Measurements from ENCODE around the gene KERA.

Gene KERA

DNA sequence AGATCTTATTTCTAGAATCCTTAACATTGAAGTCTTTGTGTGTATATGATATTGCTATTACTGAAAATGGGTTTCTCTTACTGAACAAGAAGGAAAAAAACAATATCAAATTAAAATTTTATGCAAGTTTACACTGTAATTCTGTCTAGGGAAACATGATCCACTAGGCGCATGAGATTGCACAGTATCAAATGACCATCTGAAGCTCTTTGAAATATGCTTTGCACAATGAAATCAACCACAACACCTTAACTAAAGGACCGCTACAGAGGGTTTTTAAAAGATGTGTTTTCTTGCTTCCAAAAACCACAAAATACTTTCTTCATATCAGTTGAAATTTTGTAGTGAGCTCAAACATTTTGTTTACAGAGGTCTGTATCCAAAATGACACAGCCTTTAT is 15.1 kb upstream of the KERA start:
- Histone ChIP-seq H3K4me2 (no peak overlapping the region), H3K4me3 (IDR thresholded peaks at IDR 0.05; ENCODE audit: insufficient read depth, low read depth, low read length) (no peak overlapping the region), H2AFZ (ENCODE audit: low read depth) (no peak overlapping the region), H4K20me1 (ENCODE audit: insufficient read depth) (no peaks in the 10 kb centered on the region), H3K36me3 (ENCODE audit: insufficient read depth) (no peaks in the 10 kb centered on the region), H3K27ac (no peak overlapping the region), H3K27me3 (ENCODE audit: insufficient read depth, low read depth) (no peaks in the 10 kb centered on the region), H3K79me2 (ENCODE audit: insufficient read depth, low read depth) (no peaks in the 10 kb centered on the region), H3K9ac (no peak overlapping the region), H3K4me1 (ENCODE audit: low read depth, poor library complexity, severe bottlenecking) (no peaks in the 10 kb centered on the region)
- TF ChIP-seq, protein P1, sequence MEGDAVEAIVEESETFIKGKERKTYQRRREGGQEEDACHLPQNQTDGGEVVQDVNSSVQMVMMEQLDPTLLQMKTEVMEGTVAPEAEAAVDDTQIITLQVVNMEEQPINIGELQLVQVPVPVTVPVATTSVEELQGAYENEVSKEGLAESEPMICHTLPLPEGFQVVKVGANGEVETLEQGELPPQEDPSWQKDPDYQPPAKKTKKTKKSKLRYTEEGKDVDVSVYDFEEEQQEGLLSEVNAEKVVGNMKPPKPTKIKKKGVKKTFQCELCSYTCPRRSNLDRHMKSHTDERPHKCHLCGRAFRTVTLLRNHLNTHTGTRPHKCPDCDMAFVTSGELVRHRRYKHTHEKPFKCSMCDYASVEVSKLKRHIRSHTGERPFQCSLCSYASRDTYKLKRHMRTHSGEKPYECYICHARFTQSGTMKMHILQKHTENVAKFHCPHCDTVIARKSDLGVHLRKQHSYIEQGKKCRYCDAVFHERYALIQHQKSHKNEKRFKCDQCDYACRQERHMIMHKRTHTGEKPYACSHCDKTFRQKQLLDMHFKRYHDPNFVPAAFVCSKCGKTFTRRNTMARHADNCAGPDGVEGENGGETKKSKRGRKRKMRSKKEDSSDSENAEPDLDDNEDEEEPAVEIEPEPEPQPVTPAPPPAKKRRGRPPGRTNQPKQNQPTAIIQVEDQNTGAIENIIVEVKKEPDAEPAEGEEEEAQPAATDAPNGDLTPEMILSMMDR (conservative IDR thresholded peaks at IDR 0.05; ENCODE audit: low read depth, low read length): no peak

DNA sequence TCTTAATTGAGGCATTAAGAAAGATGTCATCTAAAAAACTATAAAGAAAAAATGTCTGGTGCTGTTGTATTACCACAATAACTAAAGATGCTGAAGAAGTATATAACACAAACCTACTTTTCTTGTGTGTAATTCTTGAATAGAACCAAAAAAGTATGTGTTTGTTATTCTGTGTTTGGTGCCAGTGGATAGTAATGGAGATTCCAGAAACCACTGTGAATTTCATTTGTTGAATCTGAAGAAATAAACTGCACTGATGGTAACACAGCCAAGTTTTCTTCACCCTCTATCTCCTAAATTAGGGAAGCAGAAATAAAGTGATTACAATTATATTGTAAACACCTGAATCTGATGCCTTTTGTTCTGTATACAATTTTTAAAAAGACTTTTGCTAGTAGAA is 13.1 kb upstream of the KERA start:
- no peaks in the 10 kb centered on the region for H3K4me1 ChIP-seq (ENCODE audit: low read depth, poor library complexity, severe bottlenecking)
- H3K4me2 ChIP-seq: no peak overlapping the region
- H3K79me2 ChIP-seq (ENCODE audit: insufficient read depth, low read depth): no peaks in the 10 kb centered on the region
- no peak overlapping the region for H2AFZ ChIP-seq (ENCODE audit: low read depth)
- H3K27me3 ChIP-seq (ENCODE audit: insufficient read depth, low read depth): no peaks in the 10 kb centered on the region
- no peaks in the 10 kb centered on the region for H3K36me3 ChIP-seq (ENCODE audit: insufficient read depth)
- TF ChIP-seq, protein P1 (conservative IDR thresholded peaks at IDR 0.05; ENCODE audit: low read depth, low read length): no peak
- no peak overlapping the region for H3K4me3 ChIP-seq (IDR thresholded peaks at IDR 0.05; ENCODE audit: insufficient read depth, low read depth, low read length)
- H3K27ac ChIP-seq: no peak overlapping the region
- H4K20me1 ChIP-seq (ENCODE audit: insufficient read depth): no peaks in the 10 kb centered on the region
- H3K9ac ChIP-seq: no peak overlapping the region

DNA sequence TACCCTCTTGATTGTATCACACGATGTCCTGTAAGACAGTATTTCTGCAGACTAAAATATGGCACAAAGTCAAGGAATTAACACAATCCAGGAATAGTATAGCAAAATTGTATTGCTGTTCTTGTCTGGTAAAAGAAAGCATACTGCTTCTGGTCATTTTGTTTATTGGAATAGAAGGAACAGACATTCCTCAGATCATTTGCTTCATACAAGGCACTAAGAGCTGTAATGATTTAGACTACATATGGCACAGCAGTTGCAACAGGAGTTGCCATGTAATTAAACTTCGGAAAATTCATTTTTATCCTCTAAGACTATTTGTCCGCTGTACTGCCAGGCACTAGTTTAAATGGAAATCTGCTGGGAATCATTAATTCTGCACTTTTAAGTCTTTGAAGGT is 7.6 kb upstream of the KERA start:
- no peaks in the 10 kb centered on the region for H3K27me3 ChIP-seq (ENCODE audit: insufficient read depth, low read depth)
- no peak overlapping the region for H3K4me2 ChIP-seq
- H2AFZ ChIP-seq (ENCODE audit: low read depth): no peak overlapping the region
- TF ChIP-seq, protein P1 (conservative IDR thresholded peaks at IDR 0.05; ENCODE audit: low read depth, low read length): no peak
- H3K27ac ChIP-seq: no peak overlapping the region
- no peak overlapping the region for H3K4me3 ChIP-seq (IDR thresholded peaks at IDR 0.05; ENCODE audit: insufficient read depth, low read depth, low read length)
- H3K4me1 ChIP-seq (ENCODE audit: low read depth, poor library complexity, severe bottlenecking): no peaks in the 10 kb centered on the region
- no peak overlapping the region for H3K9ac ChIP-seq
- H3K79me2 ChIP-seq (ENCODE audit: insufficient read depth, low read depth): no peaks in the 10 kb centered on the region
- no peaks in the 10 kb centered on the region for H4K20me1 ChIP-seq (ENCODE audit: insufficient read depth)
- H3K36me3 ChIP-seq (ENCODE audit: insufficient read depth): no peaks in the 10 kb centered on the region

DNA sequence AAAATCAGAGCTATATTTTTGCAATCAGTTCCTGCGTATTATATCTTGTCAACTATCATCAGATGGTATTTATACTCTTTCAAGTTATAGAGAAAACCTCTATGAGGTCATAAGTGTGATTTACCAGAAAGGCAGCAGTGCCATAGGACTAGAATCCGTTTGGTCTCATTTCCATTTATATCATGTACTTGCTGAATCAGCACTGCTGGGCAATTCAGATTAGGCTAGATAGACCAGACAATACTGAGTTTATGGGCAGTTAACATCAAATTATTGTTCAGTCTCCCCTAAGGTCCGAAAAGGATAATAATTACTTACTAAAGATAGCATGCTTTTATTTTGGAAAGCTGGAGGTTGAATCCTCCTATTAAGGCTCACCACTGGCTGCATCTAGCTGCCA is 6.8 kb upstream of the KERA start:
- Histone ChIP-seq H3K27me3 (ENCODE audit: insufficient read depth, low read depth) (no peaks in the 10 kb centered on the region), H3K79me2 (ENCODE audit: insufficient read depth, low read depth) (no peaks in the 10 kb centered on the region), H2AFZ (ENCODE audit: low read depth) (no peak overlapping the region), H3K9ac (no peak overlapping the region), H3K36me3 (ENCODE audit: insufficient read depth) (no peaks in the 10 kb centered on the region), H3K4me2 (no peak overlapping the region), H3K4me3 (IDR thresholded peaks at IDR 0.05; ENCODE audit: insufficient read depth, low read depth, low read length) (no peak overlapping the region), H3K4me1 (ENCODE audit: low read depth, poor library complexity, severe bottlenecking) (no peaks in the 10 kb centered on the region), H3K27ac (no peak overlapping the region), H4K20me1 (ENCODE audit: insufficient read depth) (no peaks in the 10 kb centered on the region)
- TF ChIP-seq, protein P1 (conservative IDR thresholded peaks at IDR 0.05; ENCODE audit: low read depth, low read length): no peak

DNA sequence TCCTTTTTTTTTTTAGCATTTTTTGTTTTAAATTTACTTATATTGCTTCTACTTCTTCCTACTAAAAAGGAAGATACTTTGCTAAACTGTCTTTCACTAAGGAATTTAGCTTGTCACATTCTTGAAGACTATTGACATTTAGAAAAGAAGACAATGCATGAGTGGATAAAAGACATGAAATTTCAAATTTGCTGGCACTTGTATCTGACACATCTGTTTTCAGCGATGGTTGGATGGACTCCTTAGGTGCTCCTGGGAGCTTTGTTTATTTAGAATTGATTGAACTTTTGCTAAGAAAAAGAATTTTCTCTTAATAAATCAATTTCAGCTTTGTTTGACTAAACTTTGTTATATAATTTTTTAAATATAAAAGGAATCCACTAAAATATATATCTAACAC is 3.3 kb upstream of the KERA start:
- Histone ChIP-seq H3K27me3 (ENCODE audit: insufficient read depth, low read depth) (no peaks in the 10 kb centered on the region), H3K36me3 (ENCODE audit: insufficient read depth) (no peaks in the 10 kb centered on the region), H3K4me3 (IDR thresholded peaks at IDR 0.05; ENCODE audit: insufficient read depth, low read depth, low read length) (no peak overlapping the region), H3K4me2 (no peak overlapping the region), H3K4me1 (ENCODE audit: low read depth, poor library complexity, severe bottlenecking) (no peaks in the 10 kb centered on the region), H2AFZ (ENCODE audit: low read depth) (no peak overlapping the region), H4K20me1 (ENCODE audit: insufficient read depth) (no peaks in the 10 kb centered on the region), H3K9ac (no peak overlapping the region), H3K79me2 (ENCODE audit: insufficient read depth, low read depth) (no peaks in the 10 kb centered on the region), H3K27ac (no peak overlapping the region)
- TF ChIP-seq, protein P1 (conservative IDR thresholded peaks at IDR 0.05; ENCODE audit: low read depth, low read length): no peak

Measured in KMS-11 (cell line).